Measurements from ENCODE around the gene LRP2.

Gene LRP2

GRCh38 chr2:169237286-169237685, 125.0 kb downstream of the LRP2 start:
- DNase-seq: no peak

DNA sequence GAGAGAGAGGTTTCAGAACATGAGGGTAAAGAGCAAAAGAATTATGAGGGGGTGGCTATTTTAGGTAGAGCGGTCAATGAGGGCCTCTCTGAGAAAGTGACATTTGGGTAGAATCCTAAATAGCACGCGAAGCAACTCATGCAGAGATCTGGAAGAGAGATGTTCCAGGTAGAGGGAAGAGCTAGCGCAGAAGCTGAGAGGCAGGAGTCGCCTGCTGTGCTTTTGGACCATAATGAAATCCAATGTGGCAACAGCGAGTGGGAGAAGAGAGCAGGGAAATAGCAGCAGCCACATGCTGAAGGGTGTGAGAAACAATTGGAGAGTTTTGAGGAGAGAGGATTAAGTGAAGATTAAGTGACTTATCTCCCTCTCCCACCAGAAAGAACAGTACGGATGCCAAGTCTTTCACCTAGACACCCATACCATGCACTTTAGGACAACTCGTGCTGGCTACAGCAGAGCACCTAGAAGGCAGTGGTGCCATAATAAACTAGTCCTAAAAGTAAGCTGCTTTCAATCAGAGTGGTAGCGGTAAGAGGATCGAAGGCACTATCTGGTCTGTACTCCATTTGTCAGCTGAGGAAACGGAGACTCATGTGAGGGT, 129.7 kb downstream of the LRP2 start:
- DNase-seq: no peak

DNA sequence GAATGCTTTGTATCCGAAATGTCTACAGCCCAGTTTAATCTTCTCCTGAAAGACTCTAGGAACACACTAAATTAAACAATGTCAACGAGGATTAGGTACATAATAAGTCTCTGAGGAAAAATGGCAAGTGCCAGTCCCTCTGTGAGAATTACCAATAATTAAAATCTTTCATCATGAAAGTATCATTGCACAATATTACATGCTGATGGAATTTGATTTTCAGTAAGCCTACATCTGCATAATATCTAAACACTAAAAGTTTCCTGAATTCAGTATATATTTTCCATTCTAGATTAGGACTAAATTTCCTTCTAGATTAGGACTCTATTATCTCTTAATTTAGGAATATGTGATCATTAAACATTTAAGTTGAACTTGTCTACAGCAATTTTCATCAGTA, 132.1 kb downstream of the LRP2 start:
- DNase-seq: no peak

GRCh38 chr2:169229590-169229989, 132.7 kb downstream of the LRP2 start:
- no peak for DNase-seq

DNA sequence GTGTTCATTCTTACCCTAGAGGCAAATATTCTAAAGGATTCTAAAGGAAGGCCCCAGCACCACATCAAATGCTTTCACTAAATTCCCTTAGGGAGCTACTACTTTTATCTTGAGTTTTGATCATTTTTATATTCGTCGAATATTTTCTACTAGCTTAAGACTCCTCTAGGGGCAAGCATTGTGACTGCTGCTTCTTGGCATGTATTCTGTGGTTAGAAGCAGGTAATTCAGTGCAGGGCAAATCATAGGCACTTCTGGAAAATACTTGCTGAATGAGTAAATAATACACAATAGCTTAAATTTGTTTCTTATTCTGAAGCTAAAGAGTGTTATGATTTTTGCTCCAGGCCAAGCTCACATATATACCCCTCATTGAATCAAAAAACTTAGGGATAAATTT, 136.4 kb downstream of the LRP2 start:
- DNase-seq: no peak

GRCh38 chr2:169225233-169225750, 137.0 kb downstream of the LRP2 start:
- DNase-seq: no peak

DNA sequence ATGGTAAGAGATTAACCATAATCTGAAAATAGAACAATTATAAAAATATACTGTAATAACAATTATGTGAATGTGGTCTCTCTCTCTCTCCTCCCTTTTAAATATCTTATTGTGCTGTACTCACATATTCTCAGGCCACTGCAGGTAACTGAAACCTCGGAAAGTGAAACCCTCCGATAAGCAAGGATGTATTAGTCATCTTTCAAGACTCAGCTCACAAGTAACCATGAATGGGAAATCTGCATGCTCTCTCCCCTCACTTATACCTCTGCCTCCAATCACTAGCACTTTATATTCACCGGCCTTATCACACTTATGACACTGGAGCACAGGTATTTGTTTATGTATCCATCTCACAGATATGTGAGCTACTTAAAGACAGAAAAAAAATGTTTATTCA, 139.7 kb downstream of the LRP2 start:
- no peak for DNase-seq

DNA sequence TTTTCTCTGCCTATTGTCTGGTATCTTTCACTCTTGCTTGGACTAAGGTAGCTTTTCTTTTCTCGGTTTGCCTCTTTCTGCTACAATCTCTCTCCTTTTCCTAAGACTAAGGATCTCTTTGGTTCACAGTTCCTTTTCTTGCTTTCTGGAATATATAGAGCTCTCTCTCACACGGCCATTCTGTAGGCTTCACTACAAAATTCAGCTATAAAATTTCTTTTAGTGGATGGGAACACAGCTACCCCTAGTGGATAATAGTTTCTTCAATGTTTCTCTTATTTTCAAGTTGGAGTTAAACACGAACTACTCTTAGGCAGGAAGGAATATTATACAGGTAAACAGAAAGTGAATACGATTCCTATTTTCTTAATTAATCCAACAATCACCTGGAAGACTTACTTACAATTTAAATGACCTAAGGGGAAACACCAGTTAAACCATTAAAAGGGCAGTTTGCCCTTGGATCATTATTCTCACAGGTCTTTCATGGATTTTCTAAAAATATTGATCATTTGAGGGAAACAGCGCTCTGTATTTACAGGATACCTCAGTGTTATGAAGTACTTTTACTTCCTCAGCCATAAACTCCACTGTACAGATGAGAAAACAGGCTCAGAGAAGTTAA, 140.5 kb downstream of the LRP2 start:
- DNase-seq: no peak

GRCh38 chr2:169210917-169211316, 151.4 kb downstream of the LRP2 start:
- no peak for DNase-seq

- DNase-seq: no peak
Observed at GRCh38 chr2:169208026-169208425, 154.3 kb downstream of the LRP2 start.

- no peak for DNase-seq
Observed at GRCh38 chr2:169205176-169205575, 157.2 kb downstream of the LRP2 start.

- no peak for DNase-seq
Observed at GRCh38 chr2:169203952-169204351, 158.4 kb downstream of the LRP2 start.

GRCh38 chr2:169200756-169201155, 161.6 kb downstream of the LRP2 start:
- no peak for DNase-seq

DNA sequence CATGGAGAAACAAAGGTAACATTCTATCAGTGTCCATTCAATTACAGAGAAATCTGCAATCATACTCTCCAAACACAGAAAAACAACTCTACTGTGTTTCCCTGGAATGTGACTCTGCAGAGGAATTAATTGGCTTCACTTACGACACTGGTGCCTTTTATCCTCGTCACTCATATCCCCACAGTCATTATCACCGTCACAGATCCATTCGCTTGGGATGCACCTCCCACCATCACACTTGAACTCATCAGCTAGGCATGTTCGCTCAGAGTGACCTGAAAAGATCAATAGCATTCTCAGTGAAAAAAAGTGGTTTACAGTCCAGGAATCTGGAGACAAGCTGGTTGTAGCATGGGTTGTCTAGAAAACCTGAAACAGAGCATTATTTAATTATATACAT, 168.7 kb downstream of the LRP2 start:
- no peak for DNase-seq

DNA sequence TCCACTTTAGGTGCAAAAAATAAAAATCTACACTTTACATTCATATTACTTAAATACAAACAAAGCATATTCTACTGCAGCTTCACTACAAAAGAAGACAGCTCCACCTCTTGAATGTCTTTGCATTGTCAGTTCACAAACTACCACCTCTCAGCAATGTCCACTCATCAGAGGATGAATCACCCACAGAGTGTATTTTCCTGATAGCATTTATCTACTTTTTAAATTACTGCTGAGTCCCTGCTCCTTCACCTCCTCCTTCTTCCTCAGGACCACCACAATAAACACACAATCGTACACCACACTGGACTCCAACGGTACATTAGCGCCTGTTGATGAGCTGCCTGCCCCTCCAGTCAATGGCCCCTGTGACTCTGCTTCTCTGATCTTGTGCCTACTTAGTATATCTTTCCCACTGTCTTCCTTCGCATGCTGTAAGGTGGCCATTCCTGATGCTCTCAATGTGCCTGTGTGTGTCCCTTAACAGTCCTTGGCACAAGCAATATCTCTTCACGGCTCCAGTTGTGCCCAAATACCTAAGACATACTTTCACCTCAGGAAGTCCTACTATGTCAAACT, 172.0 kb downstream of the LRP2 start:
- no peak for DNase-seq

- DNase-seq: no peak
Observed at GRCh38 chr2:169189132-169189531, 173.2 kb downstream of the LRP2 start.

DNA sequence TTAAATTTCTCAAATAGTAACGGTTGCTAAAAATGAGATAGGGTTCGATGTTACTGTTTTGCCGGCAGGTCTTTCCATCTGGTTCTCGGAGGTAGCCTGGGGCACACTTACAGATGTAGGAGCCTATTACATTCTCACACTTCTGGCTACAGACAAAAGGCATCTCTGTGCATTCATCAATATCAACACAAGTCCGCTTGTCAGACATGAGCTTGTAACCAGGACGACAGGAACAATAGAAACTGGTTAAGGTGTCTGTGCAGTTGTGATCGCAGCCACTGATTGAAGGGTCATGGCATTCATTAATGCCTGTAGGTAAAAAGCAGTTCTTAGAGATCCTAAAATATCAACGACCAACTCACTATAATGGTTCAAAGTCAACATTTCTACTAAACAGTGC, 176.6 kb downstream of the LRP2 start:
- DNase-seq: no peak

- DNase-seq: no peak
Observed at GRCh38 chr2:169184074-169184473, 178.3 kb downstream of the LRP2 start.

DNA sequence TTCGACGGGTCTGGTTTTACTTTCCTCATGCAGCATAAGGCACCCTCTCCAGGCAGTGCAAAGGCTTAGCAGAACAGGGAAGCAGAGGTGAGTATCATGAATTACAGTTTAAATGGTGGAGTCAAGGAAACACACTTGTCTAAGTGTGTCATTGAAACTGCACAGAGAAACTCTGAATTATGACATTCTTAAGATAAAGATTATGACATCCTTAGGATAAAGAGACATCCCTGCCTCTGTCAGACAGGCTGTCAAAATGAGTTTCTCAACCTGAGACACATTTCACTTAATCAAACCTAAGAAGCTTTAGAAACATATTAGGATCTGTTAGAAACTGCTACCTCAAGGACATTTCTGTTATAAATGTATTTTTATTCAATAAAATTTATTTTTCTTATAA, 179.8 kb downstream of the LRP2 start:
- DNase-seq: no peak

- DNase-seq: no peak
Observed at GRCh38 chr2:169178804-169179390, 183.4 kb downstream of the LRP2 start.

- DNase-seq: no peak
Observed at GRCh38 chr2:169178364-169178763, 184.0 kb downstream of the LRP2 start.

DNA sequence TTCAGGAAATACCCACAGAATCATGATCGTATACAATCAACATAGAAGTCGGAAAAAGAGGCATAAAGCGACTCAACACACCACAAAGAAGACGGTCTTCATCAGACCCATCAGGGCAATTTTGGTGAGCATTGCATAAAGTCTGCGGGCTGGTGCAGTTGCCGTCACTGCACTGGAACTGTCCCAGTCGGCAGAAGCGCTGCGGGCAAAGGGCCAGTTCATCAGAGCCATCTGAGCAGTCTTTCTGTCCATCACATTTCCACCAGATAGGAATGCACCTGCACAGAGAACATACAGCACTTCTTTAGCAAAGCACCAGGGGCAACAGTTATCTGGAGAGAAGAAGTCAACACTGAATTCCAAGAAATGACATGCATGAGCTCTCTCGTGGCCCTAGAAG, 187.2 kb downstream of the LRP2 start:
- no peak for DNase-seq

- DNase-seq: no peak
Observed at GRCh38 chr2:169173876-169174275, 188.5 kb downstream of the LRP2 start.

DNA sequence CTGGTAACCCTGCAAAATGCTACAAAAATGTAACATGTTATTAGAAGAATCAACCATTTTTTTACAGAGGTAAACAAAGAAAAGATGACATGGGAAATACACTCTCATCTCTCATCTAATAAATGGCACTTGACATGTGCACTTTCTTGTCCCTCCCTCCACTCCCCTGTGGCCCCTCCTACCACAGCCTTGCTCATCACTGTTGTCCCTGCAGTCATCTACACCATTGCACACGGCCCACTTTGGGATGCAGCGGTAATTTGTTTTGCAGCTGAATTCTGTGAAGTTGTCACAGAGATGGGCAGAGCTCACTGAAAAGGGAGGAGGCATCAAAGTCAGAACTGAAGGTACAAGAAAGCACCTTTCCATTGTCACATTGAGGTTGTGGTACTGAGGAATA, 189.4 kb downstream of the LRP2 start:
- DNase-seq: no peak

All from fibroblast of skin of scalp (primary cell).